PC-9 (cell line): ENCODE data around the gene CCDC9B. TPM values are rescaled to one million over a fixed set of nuclear protein-coding genes. Genes with fewer than 3 reads are reported as not detected.

Source experiments
- BruUV-seq: library from RNA; stranded (reverse); fragments of 400-500 nt; replicated peaks from 2 replicates; lab custom pipeline; 2021; lab: Mats Ljungman, UMichigan
- CTCF ChIA-PET: fragments of 300-600 bp; sonication (Branson Sonifier 250); formaldehyde crosslinking; loops from one replicate; lab custom pipeline; 2022; ENCODE audit warnings: antibody characterized with exemption; lab: Charles Lee
- POLR2A ChIA-PET: fragments of 300-600 bp; sonication (Branson Sonifier 250); formaldehyde crosslinking; loops from one replicate; lab custom pipeline; 2022; ENCODE audit warnings: antibody characterized with exemption; ENCODE audit not compliant: unreplicated experiment; lab: Charles Lee
- DNase-seq, 2 experiments: peaks; one replicate each; pipeline versions ENCODE4 v3.0.0 to v3.0.0-alpha.2; 2015 to 2022; ENCODE audit warnings: mixed read lengths in 1 of 2
- H2AFZ ChIP-seq: fragments of 200-600 bp; sonication (generic); 2 replicates; pipeline ENCODE4 v1.8.1; 2017; ENCODE audit warnings: antibody characterized with exemption
- H3F3A ChIP-seq: fragments of 200-600 bp; sonication (generic); 2 replicates; pipeline ENCODE4 v1.8.1; 2017; ENCODE audit warnings: antibody characterized with exemption, mild to moderate bottlenecking, low read depth; ENCODE audit not compliant: insufficient read depth
- H3K27ac ChIP-seq: fragments of 200-600 bp; sonication (generic); 2 replicates; pipeline ENCODE4 v1.6.1; 2016; ENCODE audit warnings: mixed run types
- H3K27me3 ChIP-seq: fragments of 200-600 bp; sonication (generic); 2 replicates; pipeline ENCODE4 v1.6.1; 2016; ENCODE audit warnings: low read depth, mixed run types; ENCODE audit not compliant: insufficient read depth
- H3K36me3 ChIP-seq: fragments of 200-600 bp; sonication (generic); 2 replicates; pipeline ENCODE4 v1.6.1; 2016; ENCODE audit warnings: low read depth, mixed run types
- H3K4me1 ChIP-seq: fragments of 200-600 bp; sonication (generic); replicated peaks from 2 replicates; pipeline ENCODE4 v1.6.1; 2016; ENCODE audit warnings: mixed run types; ENCODE audit not compliant: insufficient read depth
- H3K4me2 ChIP-seq: fragments of 200-600 bp; sonication (generic); 2 replicates; pipeline ENCODE4 v1.6.1; 2017; ENCODE audit warnings: mixed run types
- H3K4me3 ChIP-seq: fragments of 200-600 bp; sonication (generic); 2 replicates; pipeline ENCODE4 v1.6.1; 2016; ENCODE audit warnings: mixed run types
- H3K79me2 ChIP-seq: fragments of 200-600 bp; sonication (generic); 2 replicates; pipeline ENCODE4 v1.6.1; 2017; ENCODE audit warnings: low read depth, mixed run types
- H3K9me2 ChIP-seq: fragments of 200-600 bp; sonication (generic); 2 replicates; pipeline ENCODE4 v1.8.1; 2017; ENCODE audit warnings: mild to moderate bottlenecking; ENCODE audit not compliant: insufficient read depth
- H3K9me3 ChIP-seq: fragments of 200-600 bp; sonication (generic); 2 replicates; pipeline ENCODE4 v1.8.1; 2016; ENCODE audit warnings: low read depth; ENCODE audit not compliant: insufficient read depth
- H4K20me1 ChIP-seq: fragments of 200-600 bp; sonication (generic); 2 replicates; pipeline ENCODE4 v1.8.1; 2017; ENCODE audit not compliant: insufficient read depth
- CTCF ChIP-seq: fragments of 200-600 bp; sonication (generic); conservative IDR thresholded peaks from 2 replicates; pipeline ENCODE4 v1.6.1; 2017; ENCODE audit warnings: mixed run types, antibody characterized with exemption, mild to moderate bottlenecking, moderate library complexity
- EZH2 ChIP-seq: fragments of 200-600 bp; sonication (generic); IDR thresholded peaks from 2 replicates; pipeline ENCODE4 v1.8.0; 2017; ENCODE audit warnings: antibody characterized with exemption, low read depth
- intact Hi-C: fragments of 100-400 bp; cut with micrococcal nuclease; formaldehyde crosslinking; loops from one replicate; pipeline ENCODE4 v1.10.0; 2022; ENCODE audit not compliant: unreplicated experiment
- total RNA-seq: library from RNA; stranded (reverse); gene quantifications from 2 replicates; pipeline ENCODE4 v1.2.3, GENCODE V29; 2021

CCDC9B gene
- total RNA-seq, 1 experiment from 2014 or later: 141 TPM

- peak in 1 of 2 experiments; percentile 55 for DNase-seq
- Histone ChIP-seq H3K4me2 (no peak overlapping the region), H3K79me2 (no peaks in the 10 kb centered on the region), H3K4me3 (no peak overlapping the region), H3K4me1 (peaks cover 9% of the 10 kb centered on the region), H3K9me3 (no peaks in the 10 kb centered on the region), H4K20me1 (no peaks in the 10 kb centered on the region), H3K27ac (no peak overlapping the region), H3K36me3 (no peaks in the 10 kb centered on the region), H3K9me2 (no peaks in the 10 kb centered on the region), H3F3A (peaks cover 5% of the 10 kb centered on the region), H3K27me3 (no peaks in the 10 kb centered on the region), H2AFZ (no peak overlapping the region)
- ChIA-PET CTCF (interaction anchor here (0.6 to 1.9 kb wide), 3 partner anchors 19 to 65 kb away, joined by 5 to 11 read pairs (median 5); no protein-coding TSS in a partner anchor), POLR2A (interaction anchor here (0.5 to 0.7 kb wide), 2 partner anchors 31 to 377 kb away, joined by 3 to 5 read pairs; partner anchors contain the start of gene EIF2AK4)
- intact Hi-C loops: loop anchor here (1.0 kb wide), 1 partner anchor 31 kb away; no protein-coding TSS in a partner anchor
- no peak for TF ChIP-seq EZH2
- TF ChIP-seq CTCF: peak; percentile 74
- BruUV-seq: no TSS peak
Measured at GRCh38 chr15:40310001-40310959, 30.5 kb downstream of the CCDC9B start.

- intact Hi-C loops: no loop called here
- H3K4me2 ChIP-seq: no peak overlapping the region
- H3K9me2 ChIP-seq: no peaks in the 10 kb centered on the region
- H3K9me3 ChIP-seq: no peaks in the 10 kb centered on the region
- ChIA-PET CTCF (interaction anchor here (0.6 to 1.9 kb wide), 5 partner anchors 18 to 225 kb away, joined by 3 to 11 read pairs (median 4); no protein-coding TSS in a partner anchor), POLR2A (interaction anchor here (0.7 kb wide), 1 partner anchor 30 kb away, joined by 5 read pairs; no protein-coding TSS in a partner anchor)
- H3K4me3 ChIP-seq: no peak overlapping the region
- no peaks in the 10 kb centered on the region for H3K36me3 ChIP-seq
- peaks cover 5% of the 10 kb centered on the region for H3F3A ChIP-seq
- no peaks in the 10 kb centered on the region for H3K79me2 ChIP-seq
- H3K27me3 ChIP-seq: no peaks in the 10 kb centered on the region
- peaks cover 9% of the 10 kb centered on the region for H3K4me1 ChIP-seq
- no peak for TF ChIP-seq EZH2
- no peak for TF ChIP-seq CTCF
- no peak for DNase-seq
- no peaks in the 10 kb centered on the region for H4K20me1 ChIP-seq
- no peak overlapping the region for H3K27ac ChIP-seq
- no TSS peak for BruUV-seq
- no peak overlapping the region for H2AFZ ChIP-seq
Measured at GRCh38 chr15:40309344-40309862, 31.3 kb downstream of the CCDC9B start.

GRCh38 chr15:40307421-40308211, 33.1 kb downstream of the CCDC9B start, which contains the start of gene PLCB2:
Gene PLCB2, minus strand, starts transcription at chr15:40307935. Its CDS starts 263 bp downstream, at chr15:40307672.
- Histone ChIP-seq H3K79me2 (no peaks in the 10 kb centered on the region), H3K9me2 (no peaks in the 10 kb centered on the region), H3K36me3 (no peaks in the 10 kb centered on the region), H3K4me3 (no peak within 1 kb of the TSS), H3F3A (no peaks in the 10 kb centered on the region), H3K4me1 (no peaks in the 10 kb centered on the region), H3K9me3 (no peaks in the 10 kb centered on the region), H3K27me3 (no peaks in the 10 kb centered on the region), H4K20me1 (no peaks in the 10 kb centered on the region), H3K4me2 (no peak within 1 kb of the TSS), H3K27ac (no peak within 1 kb of the TSS), H2AFZ (no peak within 1 kb of the TSS)
- no TSS peak for BruUV-seq
- intact Hi-C loops: no loop called here
- CTCF ChIA-PET: no interaction called here
- TF ChIP-seq CTCF (no peak), EZH2 (no peak)
- no peak for DNase-seq
- POLR2A ChIA-PET: no interaction called here
